Activated naive CD4-positive, alpha-beta T cell treated with anti-CD3 and anti-CD28 coated beads, Interleukin-2, amount 50 U/mL, for 16 hours (primary cell): ENCODE measurements around the gene EGLN1.

ENCODE experiments used
- DNase-seq: peaks from one replicate; pipeline ENCODE4 v3.0.0-alpha.2; 2020

Gene EGLN1

DNA sequence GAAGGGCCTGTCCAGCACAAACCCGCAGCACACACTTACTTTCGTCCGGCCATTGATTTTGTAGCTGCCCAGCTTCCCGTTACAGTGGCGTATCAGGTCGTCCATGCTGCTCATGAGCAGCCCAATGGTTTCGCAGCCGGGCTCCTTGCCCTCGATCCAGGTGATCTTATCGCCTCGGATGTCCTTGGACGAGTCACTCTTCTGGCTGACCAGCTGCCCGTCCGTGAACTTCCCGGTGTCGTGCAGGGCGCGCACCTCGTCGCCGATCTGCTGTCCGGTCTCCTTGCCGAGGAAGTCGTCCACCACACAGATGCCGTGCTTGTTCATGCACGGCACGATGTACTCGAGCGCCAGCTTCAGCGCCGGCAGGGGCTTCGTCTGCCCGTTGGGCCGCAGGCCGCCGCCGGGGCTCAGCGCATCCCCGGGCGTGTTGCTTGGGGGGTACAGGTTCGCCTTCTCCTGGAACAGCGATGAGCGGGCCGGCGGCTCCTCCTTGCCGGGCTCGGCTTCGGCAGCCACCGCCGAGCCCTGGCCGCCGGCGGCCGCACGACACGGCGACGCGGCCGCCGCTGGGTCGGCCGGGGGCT is 1.0 kb downstream of the EGLN1 start:
- DNase-seq: peak; percentile 52

DNA sequence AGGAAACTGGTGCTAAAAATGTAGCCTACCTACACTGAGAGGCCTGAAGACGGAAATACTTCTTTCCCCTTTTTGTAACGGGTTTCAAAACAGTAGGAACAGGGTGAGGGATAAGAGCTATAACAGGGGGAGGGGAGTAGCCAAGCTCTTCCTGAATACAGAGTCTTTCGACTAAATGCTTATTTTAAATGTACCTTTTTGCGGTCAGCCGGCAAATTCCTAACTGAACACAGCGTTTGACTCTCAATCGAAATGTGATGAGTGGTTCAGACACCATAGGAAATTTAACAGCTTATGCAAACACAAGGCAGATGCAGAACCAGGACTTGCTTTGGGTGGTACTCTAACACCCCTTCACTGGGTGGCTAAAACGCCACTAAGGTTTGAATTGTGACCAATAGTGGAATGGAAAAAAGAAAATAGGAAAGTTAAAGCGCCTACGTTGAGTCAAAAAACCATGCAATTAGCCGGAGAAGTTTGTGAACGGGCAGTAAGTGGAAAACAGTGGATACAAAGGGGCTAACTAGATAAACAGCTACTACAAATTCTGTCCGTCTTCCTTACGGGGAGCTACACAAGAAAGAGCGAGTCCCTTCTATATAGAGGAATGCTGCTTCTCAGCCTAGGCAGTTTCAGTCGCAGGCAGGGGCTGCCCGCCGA is 1.7 kb downstream of the EGLN1 start:
- no peak for DNase-seq

DNA sequence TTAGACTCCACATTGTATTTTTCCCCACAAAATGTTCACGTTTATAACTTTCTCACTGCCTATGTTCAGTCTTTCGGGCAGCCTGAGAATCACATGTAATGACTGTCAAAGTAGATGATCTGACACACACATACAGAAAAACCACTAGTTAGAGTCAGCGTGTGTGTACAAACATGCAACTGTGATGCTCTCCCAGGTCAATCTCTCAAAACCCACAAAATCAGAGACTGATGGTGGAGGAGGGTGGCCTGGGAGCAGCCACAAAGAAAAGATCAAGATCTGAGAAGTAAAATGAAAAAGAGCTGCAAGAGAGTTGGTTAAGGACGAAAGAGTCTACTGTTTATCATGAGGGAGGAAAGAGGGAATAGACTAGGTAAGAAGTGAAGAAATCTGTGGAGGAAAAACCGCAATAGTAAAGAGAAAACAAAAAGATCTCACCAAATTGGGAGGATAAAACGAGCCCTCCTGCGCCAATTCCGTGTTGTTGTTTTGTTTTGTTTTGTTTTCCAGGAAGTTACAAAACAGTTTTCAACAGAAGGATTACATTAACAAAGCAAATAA is 2.3 kb downstream of the EGLN1 start:
- DNase-seq: no peak

DNA sequence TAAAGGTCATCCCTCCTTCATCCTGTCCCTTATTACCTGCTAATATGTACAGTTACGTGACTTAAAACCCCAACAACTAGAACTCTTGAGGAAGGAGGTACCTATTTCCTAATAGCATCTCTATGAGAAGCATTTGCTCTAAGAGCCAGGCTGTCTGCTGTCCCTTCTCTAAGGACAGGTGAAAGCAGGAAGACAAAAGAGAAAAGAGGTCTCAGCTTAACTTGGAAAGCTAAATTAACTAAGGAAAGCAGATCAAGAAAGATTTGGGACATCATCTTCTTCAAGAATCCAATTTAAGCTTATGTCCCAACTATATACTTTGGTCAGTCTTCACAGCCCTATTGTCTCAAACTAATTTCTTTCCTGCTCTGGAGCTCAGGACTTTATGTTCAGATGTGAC is 2.9 kb downstream of the EGLN1 start:
- no peak for DNase-seq

DNA sequence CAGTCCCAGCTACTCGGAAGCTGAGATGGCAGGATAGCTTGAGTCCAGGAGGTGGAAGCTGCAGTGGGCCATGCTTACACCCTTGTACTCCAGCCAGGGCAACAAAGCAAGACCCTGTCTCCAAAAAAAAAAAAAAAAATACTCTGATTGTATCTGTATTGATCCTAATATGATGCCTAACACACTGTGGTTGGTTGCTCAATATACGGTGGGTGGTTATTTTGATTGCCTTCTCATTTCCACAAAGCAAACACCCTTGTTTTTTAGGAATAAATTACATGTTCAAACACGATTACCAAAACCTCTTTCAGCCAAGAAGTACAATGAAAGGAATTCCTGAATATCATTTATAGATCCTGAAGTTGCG is 3.4 kb downstream of the EGLN1 start:
- no peak for DNase-seq

DNA sequence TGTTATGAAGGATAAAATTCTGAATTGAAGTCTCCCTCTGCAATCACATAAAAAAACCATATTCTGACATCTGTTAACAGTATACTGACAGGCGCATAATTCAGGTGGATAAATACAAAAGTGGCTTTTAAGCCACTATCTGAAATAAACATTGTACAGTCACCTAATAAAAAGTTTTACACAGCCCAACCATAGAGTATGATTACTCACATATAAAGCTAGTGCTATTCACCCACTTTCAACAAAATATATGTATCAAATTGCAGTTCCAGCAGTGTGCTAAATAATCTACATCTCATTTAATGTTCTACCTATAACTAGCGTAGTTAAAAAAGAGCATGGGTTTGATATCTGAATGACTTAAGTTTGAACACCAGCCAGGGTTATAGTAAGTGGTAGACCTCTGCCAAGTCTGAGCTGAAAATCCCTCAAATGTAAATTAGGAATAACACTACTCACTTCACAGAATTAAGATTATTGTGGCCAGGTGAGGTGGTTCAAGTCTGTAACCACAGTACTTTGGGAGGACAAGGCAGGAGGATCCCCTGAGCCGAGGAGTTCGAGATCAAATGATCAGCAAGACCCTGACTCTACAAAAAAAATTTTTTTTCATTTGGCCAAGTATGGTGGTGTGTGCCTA is 3.9 kb downstream of the EGLN1 start:
- no peak for DNase-seq

DNA sequence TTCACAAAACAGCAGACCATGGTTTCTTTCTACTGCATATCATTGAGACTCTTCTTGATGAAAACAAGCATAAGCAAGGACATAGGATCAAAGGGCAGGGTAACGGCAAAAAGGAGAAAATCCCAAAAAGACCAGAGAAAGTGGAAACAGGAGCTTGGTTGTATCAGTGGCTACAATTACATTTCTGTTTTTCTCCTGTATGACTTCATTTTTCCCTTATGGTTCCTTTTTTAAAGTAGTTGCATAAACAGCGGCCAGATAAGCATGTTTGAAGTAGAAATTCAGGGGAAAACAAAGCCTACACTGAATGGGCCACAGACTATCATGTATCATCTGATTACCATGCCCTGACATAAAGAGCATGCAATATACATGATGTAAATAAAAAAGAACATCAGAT is 4.6 kb downstream of the EGLN1 start:
- DNase-seq: no peak

DNA sequence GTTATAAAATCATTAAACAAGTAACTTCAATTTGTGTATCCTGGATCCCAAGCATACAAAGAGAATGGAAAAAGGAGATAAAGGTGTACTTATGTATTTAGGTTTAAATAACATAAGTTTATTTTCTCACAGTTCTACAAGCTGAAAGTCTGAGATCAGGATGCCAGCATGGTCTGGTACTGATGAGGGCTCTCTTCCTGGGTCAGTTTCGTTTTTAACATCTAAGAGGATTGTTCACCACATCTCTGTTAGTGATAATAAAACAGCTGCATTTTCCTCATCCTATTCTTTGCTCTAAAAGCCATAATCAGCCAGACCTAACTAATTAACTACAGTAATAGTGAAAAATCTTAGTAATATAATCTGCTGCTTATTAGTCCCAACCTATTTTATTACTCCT is 5.2 kb downstream of the EGLN1 start:
- DNase-seq: no peak

DNA sequence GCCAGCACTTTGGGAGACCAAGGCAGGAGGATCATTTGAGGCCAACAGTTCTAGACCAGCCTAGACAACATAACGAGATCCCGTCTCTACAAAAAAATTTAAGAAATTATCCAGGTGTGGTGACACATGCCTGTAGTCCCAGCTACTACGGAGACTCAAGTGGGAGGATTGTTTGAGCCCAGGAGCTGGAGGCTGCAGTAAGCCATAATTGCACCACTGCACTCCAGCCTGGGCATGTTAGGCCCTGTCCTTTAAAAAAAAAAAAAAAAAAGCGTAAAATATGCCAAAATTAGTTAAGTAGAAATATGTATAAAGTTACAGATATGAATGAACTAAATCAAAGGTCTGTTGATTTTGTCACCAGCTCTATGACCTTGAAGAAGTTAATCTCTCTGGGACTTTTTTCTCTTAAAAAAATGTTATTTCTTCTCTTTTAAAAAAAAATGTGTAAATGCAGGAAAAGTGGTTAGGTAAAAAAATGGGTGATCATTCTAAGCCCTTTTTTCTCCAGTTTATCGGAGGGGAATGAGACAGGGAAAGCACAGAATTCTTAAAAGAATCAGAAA is 7.0 kb downstream of the EGLN1 start:
- DNase-seq: no peak

DNA sequence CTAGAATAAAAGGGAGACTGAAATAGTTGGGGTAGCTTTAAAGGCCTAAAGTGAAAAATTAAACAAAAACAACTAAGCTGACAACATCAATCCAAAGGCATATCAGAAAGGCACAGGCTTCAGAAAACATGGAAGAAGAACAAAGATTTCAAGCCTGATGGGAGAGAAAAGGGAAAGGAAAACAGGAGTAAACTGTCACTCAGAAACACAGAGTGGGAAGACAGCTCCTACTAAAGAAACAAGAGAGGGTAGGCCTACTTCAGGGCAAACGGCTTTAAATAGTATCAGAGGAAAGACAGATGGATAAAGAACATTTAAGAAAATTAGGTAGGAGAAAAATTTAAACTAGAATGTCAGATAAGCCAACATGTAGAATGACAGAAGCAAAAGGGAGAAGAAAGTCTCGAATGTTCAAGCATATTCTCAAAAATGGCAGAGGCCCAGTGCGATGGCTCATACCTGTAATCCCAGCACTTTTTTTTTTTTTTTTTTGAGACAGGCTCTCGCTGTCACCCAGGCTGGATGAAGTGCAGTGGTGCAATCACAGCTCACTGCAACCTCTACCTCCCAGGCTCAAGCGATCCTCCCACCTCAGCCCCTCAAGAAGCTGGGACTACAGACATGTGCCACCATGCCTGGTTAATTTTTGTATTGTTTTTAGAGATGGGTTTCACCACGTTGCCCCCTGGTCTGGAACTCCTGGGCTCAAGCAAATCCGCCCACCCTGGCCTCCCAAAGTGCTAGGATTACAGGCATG is 7.6 kb downstream of the EGLN1 start:
- DNase-seq: no peak

DNA sequence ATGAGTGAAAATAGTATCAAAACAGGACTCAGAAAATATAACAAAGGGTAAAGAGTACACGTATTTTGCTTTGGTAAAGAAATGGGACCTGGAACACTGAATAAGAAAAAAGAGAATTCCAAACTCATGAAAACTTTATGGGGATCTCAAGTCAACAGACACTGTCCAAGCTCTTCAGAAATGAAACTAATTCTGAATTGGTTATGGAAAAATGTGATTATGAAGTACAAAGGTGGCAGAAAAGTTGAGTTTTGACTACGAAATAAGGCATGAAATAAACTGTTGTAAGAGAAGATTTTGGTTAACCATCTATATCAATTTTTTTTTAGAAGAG is 8.4 kb downstream of the EGLN1 start:
- no peak for DNase-seq

DNA sequence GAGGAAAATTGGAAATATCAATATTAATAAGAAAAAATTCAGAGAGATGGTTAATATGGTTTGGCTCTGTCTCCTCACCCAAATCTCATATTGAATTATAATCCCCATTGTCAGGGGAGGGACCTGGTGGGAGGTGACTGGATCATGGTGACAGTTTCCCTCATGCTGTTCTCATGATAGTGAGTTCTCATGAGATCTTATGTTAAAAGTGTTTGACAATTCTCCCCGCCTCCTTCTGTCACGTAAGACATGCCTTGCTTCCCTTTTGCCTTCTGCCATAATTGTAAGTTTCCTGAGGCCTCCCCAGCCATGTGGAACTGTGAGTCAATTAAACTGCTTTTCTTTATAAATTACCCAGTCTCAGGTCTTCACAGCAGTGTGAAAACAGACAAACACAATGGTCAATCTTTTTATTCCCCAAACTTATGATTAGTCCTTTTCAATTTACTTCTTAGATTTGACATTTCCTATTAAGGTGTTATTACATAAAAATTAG is 11.0 kb downstream of the EGLN1 start:
- DNase-seq: no peak

DNA sequence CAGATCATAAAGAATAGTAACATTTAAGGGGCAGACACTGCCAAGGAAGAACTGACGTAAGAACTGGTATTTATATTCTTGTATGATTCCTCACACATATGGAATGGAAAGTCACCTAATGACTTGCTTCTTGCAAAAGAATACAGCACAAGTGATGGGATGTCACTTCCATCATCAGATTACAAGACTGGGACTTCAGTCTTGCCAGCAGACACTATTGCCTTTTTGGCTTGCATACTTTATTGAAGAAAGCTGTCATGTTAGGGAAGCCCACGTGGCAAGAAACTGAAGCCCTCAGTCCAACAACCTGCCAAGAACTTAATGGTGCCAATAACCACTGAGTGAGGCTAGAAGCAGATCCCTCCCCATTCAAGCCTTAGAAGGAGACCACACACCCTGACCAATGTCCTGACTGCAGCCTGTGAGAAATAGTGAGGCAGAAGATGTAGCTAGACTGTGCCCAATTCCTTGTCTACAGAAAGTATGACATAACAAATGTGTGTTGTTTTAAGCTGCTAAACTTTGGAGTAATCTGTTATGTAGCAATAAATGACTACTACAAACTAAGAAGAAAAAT is 12.0 kb downstream of the EGLN1 start:
- DNase-seq: no peak

DNA sequence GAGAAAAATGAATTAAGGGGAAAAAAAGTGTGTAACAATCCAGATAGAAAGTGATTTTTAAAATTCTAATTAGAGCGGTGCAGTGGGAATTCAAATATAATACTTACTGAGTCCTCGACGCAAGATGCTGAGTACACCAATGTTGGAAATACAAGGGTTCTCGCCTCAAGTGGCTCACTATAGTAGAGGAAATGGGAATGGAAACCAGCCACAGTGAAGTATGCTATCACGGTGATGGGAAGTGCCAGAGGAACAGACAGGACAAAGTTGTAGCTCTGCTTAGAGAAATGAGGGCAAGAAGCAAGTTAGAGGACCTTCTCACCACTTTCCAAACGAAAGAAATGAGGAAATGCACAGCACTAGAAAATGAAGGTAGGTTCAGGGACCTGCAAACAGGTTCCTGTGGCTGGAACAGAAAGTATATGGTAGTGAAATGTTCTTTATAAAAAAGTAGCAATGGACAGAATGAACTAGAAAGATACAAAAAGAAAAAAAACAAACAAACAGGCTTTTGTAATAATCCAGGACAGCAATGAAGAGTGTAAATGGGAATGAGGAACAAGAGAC is 13.5 kb downstream of the EGLN1 start:
- DNase-seq: no peak

DNA sequence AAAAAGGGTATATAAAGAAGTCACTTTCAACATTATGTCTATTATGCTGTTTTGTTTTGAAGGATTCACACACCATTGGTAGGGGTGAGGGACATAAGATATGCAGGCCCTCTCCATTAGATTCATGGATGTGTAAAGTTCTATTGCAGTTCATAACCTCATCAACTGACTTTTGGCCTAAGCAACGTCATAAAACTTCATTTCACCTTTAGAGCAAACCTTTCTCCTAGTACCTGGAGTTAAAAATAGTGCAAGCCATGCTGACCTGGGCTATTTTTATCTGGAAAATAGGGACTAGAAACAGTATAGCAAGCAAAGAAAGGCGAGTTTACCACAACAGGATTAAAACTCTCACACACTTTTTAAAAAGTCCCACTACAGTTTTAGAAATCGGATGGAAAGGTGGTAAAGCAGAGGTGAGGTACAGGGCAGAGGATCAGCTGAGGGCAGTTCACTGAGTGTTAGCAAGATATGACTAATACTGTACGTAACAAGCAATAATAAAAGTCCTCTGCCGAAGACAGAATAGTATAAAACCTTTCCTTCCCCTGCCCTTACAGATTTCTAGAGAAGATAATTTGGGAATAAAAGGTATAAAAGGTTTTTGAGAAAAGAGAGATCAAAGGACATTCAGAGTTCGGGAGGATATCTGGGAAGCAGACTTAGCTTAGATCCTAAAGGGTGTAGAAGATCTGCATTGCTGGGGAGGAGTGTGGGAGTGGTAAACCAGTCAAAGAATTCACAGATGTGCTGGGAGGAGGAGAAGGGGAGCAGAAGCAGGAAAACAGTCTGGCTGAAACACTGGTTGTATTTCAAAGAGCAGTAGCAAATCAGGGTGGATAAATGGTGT is 14.3 kb downstream of the EGLN1 start:
- DNase-seq: no peak

DNA sequence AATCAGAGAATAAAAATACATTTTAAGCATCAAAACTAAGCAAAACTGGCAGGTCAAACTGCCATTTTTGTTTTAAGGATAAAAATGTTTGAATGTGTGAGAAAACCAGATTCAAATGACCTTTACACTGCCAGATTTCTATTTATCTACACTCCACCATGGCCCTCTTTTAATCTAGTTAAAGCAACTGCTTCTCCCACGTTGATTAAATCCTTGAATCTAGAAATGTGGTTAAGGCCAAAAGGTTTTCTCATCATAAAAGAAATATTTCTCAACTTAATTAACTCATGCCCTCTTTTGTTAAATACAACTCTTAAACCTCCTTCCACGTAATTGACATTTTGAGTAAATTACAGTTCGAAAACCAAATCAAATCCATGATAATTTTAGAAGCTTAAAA is 15.0 kb downstream of the EGLN1 start:
- no peak for DNase-seq

DNA sequence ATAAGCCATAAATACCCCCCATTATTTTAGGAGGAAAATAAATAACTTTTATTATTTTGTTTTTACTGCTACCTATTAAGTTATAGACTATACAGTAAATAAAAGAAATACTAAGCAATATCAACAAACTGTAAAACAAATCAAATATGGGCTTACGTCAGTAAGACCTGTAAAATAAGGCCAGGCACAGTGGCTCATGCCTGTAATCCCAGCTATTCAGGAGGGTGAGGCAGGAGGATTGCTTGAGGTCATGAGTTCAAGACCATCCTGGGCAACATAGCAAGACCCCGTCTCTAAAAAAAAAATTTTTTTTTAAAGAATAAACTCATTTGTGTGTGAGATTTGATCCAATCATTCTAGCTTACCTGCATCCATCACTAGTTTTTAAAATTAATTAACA is 17.8 kb downstream of the EGLN1 start:
- no peak for DNase-seq

DNA sequence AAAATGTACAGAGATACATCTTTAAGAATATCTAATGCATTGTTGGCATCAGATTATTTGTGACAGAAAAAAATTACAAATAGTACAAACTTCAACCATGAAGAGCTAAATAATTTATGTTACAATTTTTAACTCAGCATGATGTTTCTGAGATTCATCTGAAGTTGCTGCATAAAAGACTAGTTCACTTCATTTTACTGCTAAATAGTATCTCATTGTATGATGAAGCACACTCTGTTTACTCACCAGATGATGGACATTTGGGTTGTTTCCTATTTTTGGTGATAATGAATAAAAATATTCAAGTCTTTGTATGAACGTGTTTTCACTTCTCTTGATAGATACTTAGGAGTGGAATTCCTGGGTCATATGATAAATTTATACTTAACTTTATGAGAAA is 20.6 kb downstream of the EGLN1 start:
- DNase-seq: no peak

DNA sequence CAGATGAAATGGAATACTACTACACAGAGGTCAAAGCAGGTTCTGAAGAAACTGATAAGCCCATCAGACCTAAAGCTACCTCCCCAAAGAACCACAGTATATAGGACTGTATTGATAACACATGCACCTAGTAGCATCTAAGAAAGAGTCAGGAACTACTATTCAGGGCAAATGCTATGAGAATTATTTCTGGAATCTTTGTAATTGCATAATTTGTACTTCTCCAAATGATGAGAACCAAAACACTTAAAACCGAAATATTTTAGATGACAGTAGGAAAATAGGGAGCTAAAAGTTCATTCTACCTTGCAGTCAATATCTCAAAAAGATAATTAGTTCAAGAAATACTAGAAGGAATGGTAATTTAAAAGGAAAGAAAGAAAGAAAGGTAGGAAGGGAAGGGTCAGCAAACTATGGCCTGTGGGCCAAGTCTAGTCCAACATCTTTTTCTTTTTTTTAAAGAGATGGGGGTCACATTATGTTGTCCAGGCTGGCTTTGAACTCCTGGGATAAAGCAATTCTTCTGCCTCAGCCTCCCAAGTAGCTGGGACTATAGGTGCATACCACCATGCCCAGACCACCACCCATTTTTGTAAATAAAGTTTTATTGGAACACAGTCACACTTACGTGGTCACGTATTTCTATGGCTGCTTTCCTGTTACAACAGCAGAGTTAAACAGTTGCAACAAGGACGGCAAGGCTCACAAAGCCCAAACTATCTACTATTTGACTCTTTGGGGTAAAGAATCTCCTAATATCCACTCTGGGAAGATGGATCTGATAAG is 24.0 kb downstream of the EGLN1 start:
- no peak for DNase-seq

DNA sequence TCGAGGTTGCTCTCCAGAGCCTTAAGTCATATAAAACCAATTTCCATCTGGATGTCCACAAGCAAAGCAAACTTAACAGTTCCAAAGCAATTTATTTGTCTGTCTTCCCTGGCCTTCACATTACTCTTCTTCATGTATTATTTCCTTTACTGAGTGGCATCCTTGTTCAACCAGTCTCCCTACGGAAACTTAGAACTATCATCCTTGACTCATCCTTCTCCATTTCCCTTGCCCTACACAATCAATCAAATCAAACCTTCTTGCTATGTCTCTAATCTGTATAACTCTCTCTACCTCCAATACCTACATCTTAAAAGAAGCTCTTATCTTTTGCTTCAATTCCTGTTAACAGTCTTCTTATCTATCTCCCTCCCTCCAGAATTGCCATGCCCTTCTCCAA is 25.4 kb downstream of the EGLN1 start:
- no peak for DNase-seq

DNA sequence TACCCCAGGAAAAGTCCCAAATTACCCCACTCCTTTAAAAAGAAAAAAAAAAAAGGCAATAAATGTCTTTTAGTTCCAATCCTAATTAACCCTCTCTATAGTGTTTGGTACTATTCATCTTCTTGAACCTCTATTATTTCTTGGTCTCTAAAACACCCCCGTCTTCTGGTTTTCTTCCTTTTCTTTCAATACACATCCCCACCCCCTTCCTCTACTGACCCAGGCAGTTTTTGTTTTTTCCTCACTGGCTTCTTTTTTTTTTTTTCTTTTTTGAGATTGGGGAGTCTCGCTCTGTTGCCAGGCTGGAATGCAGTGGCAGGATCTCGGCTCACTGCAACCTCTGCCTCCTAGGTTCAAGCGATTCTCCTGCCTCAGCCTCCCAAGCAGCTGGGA is 26.1 kb downstream of the EGLN1 start:
- no peak for DNase-seq
